Ovary (tissue), 9 donors: ENCODE measurements around the gene RPTOR. TPM values are rescaled to one million over a fixed set of nuclear protein-coding genes. Genes with fewer than 3 reads are reported as not detected.
A peak's percentile ranks its signal among the peaks of the same experiment; 100 is the strongest.

Source experiments
- DNase-seq, 5 donors: peaks; one replicate each; pipeline ENCODE4 v3.0.0-alpha.2; 2019 to 2020
- H3K27ac ChIP-seq, 2 donors: fragments of 200-600 bp; one replicate each; pipeline versions ENCODE4 v1.5.1 to v1.8.0; 2019 to 2022
- H3K27me3 ChIP-seq: fragments of 200-600 bp; one replicate; pipeline ENCODE4 v1.8.0; 2022
- H3K36me3 ChIP-seq: fragments of 200-600 bp; sonication (generic); one replicate; pipeline ENCODE4 v1.5.1; 2019
- H3K4me1 ChIP-seq: one replicate; pipeline ENCODE4 v1.8.1; 2013; ENCODE audit warnings: mild to moderate bottlenecking, moderate library complexity; ENCODE audit not compliant: insufficient read depth
- H3K4me3 ChIP-seq: fragments of 200-600 bp; sonication (generic); one replicate; pipeline ENCODE4 v1.5.1; 2017
- H3K9me3 ChIP-seq, 2 donors: fragments of 200-600 bp in 1 of 2; sonication (generic) in 1 of 2; one replicate each; pipeline versions ENCODE4 v1.5.1 to v1.8.1; 2013 to 2019; ENCODE audit warnings: mild to moderate bottlenecking in 1 of 2, moderate library complexity in 1 of 2
- EP300 ChIP-seq: sonication (generic); formaldehyde crosslinking; IDR thresholded peaks from one replicate; pipeline ENCODE4 v1.6.1; 2017; ENCODE audit warnings: antibody characterized with exemption
- POLR2A ChIP-seq: fragments of 450-650 bp; IDR thresholded peaks from one replicate; pipeline ENCODE4 v1.6.1; 2017; ENCODE audit warnings: antibody characterized with exemption, mild to moderate bottlenecking, moderate library complexity
- WGBS, 3 donors: extraction: QIAGEN DNeasy Blood & Tissue Kit in 1 of 3; methylation state at CpG; one replicate each; pipeline versions ENCODE4 v1.1.5 to v1.1.7; 2013 to 2017; 5-methylcytosine and 5-hydroxymethylcytosine counted together
- intact Hi-C, 4 donors: fragments of 100-400 bp; cut with DNase I; formaldehyde crosslinking; loops; one replicate each; pipeline versions ENCODE4 v1.11.0 to v1.15.1; 2022 to 2023
- polyA plus RNA-seq, 2 donors: library from polyadenylated mRNA; stranded (reverse); fragments of 200-250 nt in 1 of 2; fragments of 350-450 nt in 1 of 2; fragmentation: Illumina TruSeq in 1 of 2; extraction: RNeasy Lipid Tissue Mini Kit (QIAGEN cat#74804) in 1 of 2; gene quantifications; one replicate each; pipeline ENCODE4 v1.2.3, GENCODE V29; 2013 to 2014
- total RNA-seq, 7 donors: library from RNA; depleted of rRNA in 2 of 7; stranded (reverse); fragments of >200 nt in 2 of 7; fragmentation: NEBNext Ultra II Directional in 3 of 7; extraction: Animal tissue kit (Norgen Biotek cat#: 25700) in 3 of 7; gene quantifications; one replicate each; pipeline versions ENCODE4 v1.1.0 to v1.2.4, GENCODE V29; 2016 to 2023
- TF ChIP-seq, protein P1 (sequence below), 3 donors: fragments of 450-650 bp in 2 of 3; fragments of 200-600 bp in 1 of 3; IDR thresholded peaks; one replicate each; pipeline versions ENCODE4 v1.5.1 to v1.8.0; 2016 to 2022; ENCODE audit warnings: antibody characterized with exemption in 3 of 3, mild to moderate bottlenecking in 1 of 3
- donor health status: DM: no; HTN: no; CAD: no; lungs with moderate emphysema.
- donor health status: DM: no; HTN: no; CAD: no.
- donor health status: Bipolar disorder and iron deficiency.
- donor health status: DM: yes; HTN: yes; CAD: no.
- donor health status: DM: no; HTN: no; CAD: no.
- donor health status: DM: yes; HTN: yes; CAD: no.

Gene RPTOR
- total and polyA plus RNA-seq, 9 donors, result 11.1 to 41.9 (median 27.9) TPM

- intact Hi-C loops, result loop anchor here in 3 of 4 donors (5.0 to 10.0 kb wide), 3 partner anchors 50 to 510 kb away; partner anchors contain the start of genes BAIAP2 (in 1 of the 3) and NPTX1 (in 1 of the 3)
- Histone ChIP-seq H3K36me3 (no peaks in the 10 kb centered on the region), H3K4me1 (peaks cover 1% of the 10 kb centered on the region), H3K9me3 (no peaks in the 10 kb centered on the region), H3K27me3 (no peaks in the 10 kb centered on the region), H3K27ac (no peak overlapping the region), H3K4me3 (no peak overlapping the region)
- WGBS, 3 donors, result 46 to 51% (median 50%) methylated on average over 18 of the region's 18 CpGs
- no peak for TF ChIP-seq POLR2A
- no peak for TF ChIP-seq EP300
- TF ChIP-seq, protein P1, sequence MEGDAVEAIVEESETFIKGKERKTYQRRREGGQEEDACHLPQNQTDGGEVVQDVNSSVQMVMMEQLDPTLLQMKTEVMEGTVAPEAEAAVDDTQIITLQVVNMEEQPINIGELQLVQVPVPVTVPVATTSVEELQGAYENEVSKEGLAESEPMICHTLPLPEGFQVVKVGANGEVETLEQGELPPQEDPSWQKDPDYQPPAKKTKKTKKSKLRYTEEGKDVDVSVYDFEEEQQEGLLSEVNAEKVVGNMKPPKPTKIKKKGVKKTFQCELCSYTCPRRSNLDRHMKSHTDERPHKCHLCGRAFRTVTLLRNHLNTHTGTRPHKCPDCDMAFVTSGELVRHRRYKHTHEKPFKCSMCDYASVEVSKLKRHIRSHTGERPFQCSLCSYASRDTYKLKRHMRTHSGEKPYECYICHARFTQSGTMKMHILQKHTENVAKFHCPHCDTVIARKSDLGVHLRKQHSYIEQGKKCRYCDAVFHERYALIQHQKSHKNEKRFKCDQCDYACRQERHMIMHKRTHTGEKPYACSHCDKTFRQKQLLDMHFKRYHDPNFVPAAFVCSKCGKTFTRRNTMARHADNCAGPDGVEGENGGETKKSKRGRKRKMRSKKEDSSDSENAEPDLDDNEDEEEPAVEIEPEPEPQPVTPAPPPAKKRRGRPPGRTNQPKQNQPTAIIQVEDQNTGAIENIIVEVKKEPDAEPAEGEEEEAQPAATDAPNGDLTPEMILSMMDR (IDR thresholded peaks at IDR 0.05), result no peak
- DNase-seq, result peak in 2 of 5 donors; percentile 7 to 32
Measured at GRCh38 chr17:80986816-80987475, 442.3 kb downstream of the RPTOR start.

DNA sequence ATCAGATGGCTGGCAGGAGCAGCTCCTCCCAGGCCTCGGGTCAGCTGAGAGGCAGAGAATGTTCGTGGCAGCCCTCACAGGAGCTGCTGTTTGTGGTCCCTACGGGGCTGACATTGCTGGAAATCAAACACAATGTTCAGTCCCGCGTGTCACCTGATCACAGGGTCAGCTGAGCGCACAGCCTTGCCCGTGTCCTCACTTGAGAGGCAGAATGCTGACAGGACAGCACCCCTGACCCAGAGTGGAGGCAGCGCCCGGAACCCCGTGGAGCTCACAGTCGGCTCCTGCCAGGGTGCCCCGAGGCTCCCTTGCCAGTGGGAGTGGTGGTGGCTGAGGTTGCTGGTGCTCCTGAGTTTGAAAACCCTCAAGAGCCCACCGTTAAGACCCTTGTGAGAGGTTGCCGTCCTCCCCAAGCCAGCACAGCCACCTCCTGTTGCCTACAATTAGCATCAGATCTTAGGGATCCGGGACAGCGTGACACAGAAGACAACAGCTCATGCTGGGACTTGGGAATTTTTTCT is 443.4 kb downstream of the RPTOR start:
- peak in 3 of 5 donors; percentile 7 to 29 (median 14) for DNase-seq
- intact Hi-C loops, result loop anchor here in 3 of 4 donors (5.0 to 10.0 kb wide), 3 partner anchors 49 to 511 kb away; partner anchors contain the start of genes BAIAP2 (in 1 of the 3) and NPTX1 (in 1 of the 3)
- Histone ChIP-seq H3K36me3 (no peaks in the 10 kb centered on the region), H3K4me1 (peaks cover 6% of the 10 kb centered on the region), H3K4me3 (no peak overlapping the region), H3K9me3 (no peaks in the 10 kb centered on the region), H3K27me3 (no peaks in the 10 kb centered on the region), H3K27ac (no peak overlapping the region)
- TF ChIP-seq, protein P1 (IDR thresholded peaks at IDR 0.05), result no peak
- TF ChIP-seq POLR2A (no peak), EP300 (no peak)
- 69 to 77% (median 69%) methylated on average over 15 to 16 of the region's 16 CpGs for WGBS, 3 donors

- peak in 1 of 5 donors; percentile 16 for DNase-seq
- TF ChIP-seq EP300, result no peak
- no peak for TF ChIP-seq POLR2A
- TF ChIP-seq, protein P1 (IDR thresholded peaks at IDR 0.05), result no peak
- intact Hi-C loops, result loop anchor here in 3 of 4 donors (5.0 to 10.0 kb wide), 3 partner anchors 48 to 512 kb away; partner anchors contain the start of genes BAIAP2 (in 1 of the 3) and NPTX1 (in 1 of the 3)
- 66 to 83% (median 76%) methylated on average over 11 of the region's 11 CpGs for WGBS, 3 donors
- H3K36me3 ChIP-seq, result no peaks in the 10 kb centered on the region
- no peaks in the 10 kb centered on the region for H3K27me3 ChIP-seq
- no peaks in the 10 kb centered on the region for H3K9me3 ChIP-seq
- H3K4me1 ChIP-seq, result peaks cover 6% of the 10 kb centered on the region
- H3K27ac ChIP-seq, result no peak overlapping the region
- H3K4me3 ChIP-seq, result no peak overlapping the region
Measured at GRCh38 chr17:80989586-80989913, 444.9 kb downstream of the RPTOR start.

DNA sequence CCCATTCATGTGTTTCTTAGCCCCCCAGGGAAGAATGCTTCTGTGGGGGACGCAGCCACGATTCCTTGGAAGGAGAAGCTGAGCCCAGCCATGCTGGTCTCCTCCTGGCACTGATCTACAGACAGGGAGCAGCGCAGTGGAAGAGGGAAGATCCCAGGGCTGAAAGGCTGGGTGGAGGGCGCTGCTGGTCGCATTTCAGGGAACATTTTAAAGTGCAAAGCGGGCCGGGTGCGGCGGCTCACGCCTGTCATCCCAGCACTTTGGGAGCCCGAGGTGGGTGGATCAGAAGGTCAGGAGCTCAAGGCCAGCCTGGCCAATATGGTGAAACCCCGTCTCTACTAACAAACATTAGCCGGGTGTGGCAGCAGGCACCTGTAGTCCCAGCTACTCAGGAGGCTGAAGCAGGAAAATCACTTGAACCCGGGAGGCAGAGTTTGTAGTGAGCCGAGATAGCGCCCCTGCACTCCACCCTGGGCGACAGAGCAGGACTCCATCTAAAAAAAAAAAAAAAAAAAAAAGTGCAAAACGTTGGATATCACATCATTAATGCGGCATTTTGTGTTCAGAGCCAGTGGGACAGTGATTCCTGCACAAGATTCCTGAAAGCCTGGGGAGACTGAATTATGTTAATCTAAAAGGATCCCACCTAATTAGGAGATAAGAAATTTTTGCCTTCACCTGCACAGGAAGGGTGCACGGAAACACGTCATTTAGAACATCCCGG is 446.4 kb downstream of the RPTOR start:
- TF ChIP-seq EP300 (no peak), POLR2A (no peak)
- TF ChIP-seq, protein P1 (IDR thresholded peaks at IDR 0.05), result no peak
- no peaks in the 10 kb centered on the region for H3K9me3 ChIP-seq
- no peaks in the 10 kb centered on the region for H3K36me3 ChIP-seq
- 20 to 41% (median 24%) methylated on average over 22 of the region's 22 CpGs for WGBS, 3 donors
- intact Hi-C loops, result loop anchor here in 3 of 4 donors (2.0 to 10.0 kb wide), 5 partner anchors 46 to 244 kb away; partner anchors contain the start of genes BAIAP2 (in 1 of the 3), NDUFAF8 (in 1 of the 3) and TEPSIN (in 1 of the 3)
- H3K4me1 ChIP-seq, result peaks cover 6% of the 10 kb centered on the region
- peak overlapping the region; percentile 84 for H3K4me3 ChIP-seq
- peak overlapping the region; percentile 67 to 85 for H3K27ac ChIP-seq
- DNase-seq, result peak in 3 of 5 donors; percentile 13 to 34 (median 27)
- no peaks in the 10 kb centered on the region for H3K27me3 ChIP-seq
